NK-92 (cell line): ENCODE results near the gene ZHX3.

ENCODE experiments used
- DNase-seq: peaks from one replicate; lab custom pipeline; 2025; ENCODE audit not compliant: unreplicated experiment; lab: John Stamatoyannopoulos, UW

ZHX3 gene

GRCh38 chr20:41300383-41300782 lies 17.1 kb downstream of the ZHX3 start:
- no peak for DNase-seq

DNA sequence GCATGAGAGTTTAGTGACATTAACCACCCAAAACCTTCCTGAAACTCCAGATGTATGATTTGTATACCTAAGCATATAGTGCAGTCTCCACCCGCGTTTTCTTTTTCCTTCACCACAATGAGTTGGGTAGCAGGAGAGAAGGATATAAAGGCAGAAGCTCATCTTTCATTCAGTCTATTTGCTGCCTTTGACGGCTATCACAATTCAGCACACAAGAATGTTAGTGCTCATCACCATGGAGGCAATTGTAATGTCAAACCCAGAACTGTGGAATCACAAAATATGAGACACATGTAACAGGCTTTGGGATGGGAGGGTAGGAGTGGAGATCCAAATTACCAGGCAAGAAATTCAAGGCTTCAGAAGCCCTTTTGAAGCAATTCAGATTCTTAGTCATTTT lies 17.6 kb downstream of the ZHX3 start:
- DNase-seq, result no peak

DNA sequence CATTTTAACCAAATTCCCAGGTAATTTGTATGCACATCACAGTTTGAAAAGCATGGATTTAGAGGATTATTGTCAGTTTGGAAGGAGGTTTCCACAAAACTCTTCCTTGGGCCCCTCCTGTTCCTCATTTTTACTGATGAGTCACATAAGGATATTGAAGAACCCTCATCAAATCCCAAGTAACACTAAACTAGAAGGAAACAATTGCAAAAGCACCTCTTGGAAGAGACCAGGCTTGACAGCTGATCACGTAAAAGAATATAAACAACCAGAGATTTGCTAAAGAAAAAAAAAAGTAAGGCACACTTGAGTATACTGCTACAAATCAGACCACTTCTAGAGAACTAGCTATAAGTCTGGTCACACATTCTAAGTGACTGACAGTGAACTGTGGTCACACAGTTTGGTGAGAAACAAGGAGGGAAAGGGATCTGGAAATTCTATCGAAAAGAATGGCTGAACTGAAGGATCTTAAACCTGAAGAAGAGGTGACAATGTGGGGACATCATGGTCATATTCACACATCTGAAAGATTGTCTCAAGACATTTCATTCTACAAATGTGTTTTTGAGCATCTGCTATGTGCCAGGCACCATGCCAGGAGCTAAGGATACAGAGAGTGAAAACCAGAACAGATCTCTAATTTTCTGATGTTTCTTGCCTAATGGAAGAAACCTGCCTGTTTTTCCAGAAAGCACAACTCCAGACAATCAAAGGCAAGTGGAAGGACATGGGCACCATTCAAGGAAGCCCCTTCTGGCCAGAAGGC lies 24.1 kb downstream of the ZHX3 start:
- no peak for DNase-seq

DNA sequence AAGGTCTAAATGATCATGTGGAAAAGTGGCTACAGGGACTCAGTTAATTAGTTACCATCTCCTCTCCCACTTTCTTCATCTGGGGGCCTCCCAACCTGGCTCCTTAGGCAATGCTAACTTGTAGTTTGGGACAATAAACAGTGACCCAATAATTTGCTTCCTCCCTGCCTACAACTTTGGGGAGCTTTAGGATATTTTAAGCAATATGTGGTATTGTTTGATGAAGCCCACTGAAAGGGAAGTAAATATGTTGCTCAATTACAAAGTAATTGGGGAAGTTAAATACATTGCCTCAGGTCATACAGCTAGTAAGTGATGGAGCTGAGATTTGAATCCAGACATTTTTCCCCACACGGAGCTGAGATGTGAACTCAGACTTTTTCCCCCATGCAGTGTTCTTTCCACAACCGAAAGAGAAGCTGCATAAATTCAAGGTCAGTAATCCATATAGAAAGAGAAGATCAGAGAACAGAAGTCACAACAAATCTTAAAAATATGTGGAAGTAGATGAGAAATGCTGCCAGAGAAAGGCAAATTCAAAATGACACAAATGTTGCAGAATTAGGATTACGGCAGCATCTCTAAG lies 26.6 kb downstream of the ZHX3 start:
- no peak for DNase-seq

DNA sequence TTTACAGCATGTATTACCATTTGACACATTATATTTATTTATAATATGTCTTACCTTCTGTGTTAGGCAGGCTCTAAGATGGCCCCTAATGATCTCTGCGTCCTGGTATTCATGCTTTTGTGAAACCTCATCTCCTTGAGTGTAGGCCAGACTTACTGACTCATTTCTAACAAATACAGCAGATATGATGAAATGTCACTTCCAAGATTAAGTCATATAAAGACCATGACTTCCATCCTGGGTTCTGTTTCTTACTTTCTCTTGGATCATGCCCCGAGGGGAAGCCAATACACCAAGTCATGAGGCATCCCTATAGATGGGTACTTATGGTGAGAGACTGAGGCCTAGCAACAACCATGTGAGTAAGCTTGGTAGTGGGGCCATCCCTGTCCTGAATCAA lies 30.2 kb downstream of the ZHX3 start:
- no peak for DNase-seq

DNA sequence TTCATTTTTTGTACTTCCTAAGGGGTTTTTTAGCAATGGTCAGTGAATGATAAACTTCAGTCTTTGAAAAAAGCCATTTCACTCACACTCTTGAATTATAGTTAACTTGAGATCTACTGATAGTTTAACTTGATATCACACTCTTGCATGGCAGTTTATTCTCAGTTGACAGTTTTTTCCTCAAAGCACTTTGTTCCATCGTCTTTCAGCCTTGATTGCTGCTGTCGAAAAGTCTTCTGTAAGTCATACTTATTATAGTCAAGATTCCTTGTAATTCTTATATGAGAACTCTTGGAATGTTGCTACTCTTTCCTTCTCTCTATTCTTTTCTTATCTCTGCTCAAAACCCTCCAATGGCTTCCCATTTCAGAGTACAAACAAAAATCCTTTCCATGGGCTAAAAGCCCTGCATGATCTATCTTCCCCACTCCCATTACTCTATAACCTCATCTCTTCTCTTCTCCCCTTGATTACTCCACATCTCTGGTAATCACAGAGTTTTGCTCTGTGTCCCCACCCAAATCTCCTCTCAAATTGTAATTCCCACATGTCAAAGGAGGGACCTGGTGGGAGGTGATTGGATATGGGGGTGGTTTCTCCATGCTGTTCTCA lies 31.2 kb downstream of the ZHX3 start:
- DNase-seq, result no peak

- DNase-seq, result no peak
These were observed 37.8 kb downstream of the ZHX3 start for GRCh38 chr20:41279546-41280225.

GRCh38 chr20:41278936-41279335 lies 38.6 kb downstream of the ZHX3 start:
- DNase-seq, result no peak

DNA sequence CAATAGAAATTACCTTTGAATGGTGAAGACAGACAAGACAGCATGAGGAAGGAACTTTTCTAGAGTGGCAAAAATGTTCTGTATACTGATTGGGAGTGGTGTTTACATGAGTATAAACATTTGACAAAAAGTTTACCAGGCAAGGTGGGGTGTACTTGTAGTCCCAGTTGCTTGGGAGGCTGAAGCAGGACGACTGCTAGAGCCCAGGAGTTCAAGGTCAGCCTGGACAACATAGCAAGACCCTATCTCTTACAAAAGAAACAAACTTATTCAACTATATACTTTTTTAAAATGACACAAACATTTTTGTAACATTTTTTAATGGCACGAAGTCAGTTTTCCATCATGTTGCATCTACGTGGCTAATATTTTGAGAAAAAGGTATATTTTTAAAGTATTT lies 40.5 kb downstream of the ZHX3 start:
- DNase-seq, result no peak

DNA sequence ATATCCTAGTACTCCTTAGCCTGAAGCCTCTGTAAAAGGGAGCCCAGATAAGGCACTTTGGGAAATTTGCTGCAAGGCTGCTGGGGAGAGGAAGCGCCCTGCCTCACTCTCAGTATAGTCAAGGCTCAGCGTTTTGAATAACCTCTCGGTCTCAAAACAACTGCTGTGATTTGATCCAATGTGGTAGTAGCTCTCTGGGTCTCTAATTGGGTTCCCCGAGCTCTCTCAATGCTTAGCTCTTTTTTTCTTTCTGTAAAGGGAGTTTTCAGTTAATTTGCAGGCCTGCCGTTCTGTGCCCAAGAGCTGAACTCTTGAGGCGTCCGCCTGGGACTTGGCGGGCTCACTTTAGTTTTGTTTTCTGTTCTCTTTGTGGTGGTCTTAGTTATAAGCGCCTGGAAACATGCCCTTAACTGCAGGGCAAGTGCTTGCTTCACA lies 41.2 kb downstream of the ZHX3 start:
- DNase-seq, result no peak

GRCh38 chr20:41275301-41275731 lies 42.2 kb downstream of the ZHX3 start:
- no peak for DNase-seq

- DNase-seq, result no peak
These were observed 43.4 kb downstream of the ZHX3 start for GRCh38 chr20:41274152-41274551.

- no peak for DNase-seq
These were observed 44.1 kb downstream of the ZHX3 start for GRCh38 chr20:41273445-41273844.

- no peak for DNase-seq
These were observed 45.2 kb downstream of the ZHX3 start for GRCh38 chr20:41272339-41272738.

- DNase-seq, result no peak
These were observed 48.4 kb downstream of the ZHX3 start for GRCh38 chr20:41268917-41269652.

- no peak for DNase-seq
These were observed 49.1 kb downstream of the ZHX3 start for GRCh38 chr20:41268402-41268801.

GRCh38 chr20:41265938-41266337 lies 51.6 kb downstream of the ZHX3 start:
- DNase-seq, result no peak

- DNase-seq, result no peak
These were observed 52.7 kb downstream of the ZHX3 start for GRCh38 chr20:41264819-41265218.

- no peak for DNase-seq
These were observed 55.5 kb downstream of the ZHX3 start for GRCh38 chr20:41261790-41262717.

DNA sequence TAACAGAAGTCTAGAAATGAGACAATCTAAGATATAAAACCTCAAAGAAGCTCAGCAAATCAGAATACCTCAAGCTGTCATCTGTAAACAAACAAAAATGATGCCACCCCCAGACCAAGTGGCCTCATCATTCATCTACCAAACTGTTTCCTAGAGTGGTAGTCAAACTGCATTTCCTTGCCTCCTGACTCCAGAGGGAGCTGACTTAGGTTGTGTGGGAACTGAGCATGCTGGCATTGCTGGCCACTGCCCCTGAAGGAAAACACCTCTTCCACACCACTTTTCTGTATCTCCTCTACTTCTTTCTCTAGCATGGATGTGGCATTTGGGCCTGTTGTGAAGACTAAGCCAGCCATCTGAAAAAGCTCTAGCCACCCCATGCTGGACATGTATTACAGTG lies 56.3 kb downstream of the ZHX3 start:
- no peak for DNase-seq
